ENCODE data around the gene ZNF385B. TPM values are rescaled to one million over a fixed set of nuclear protein-coding genes. Genes with fewer than 3 reads are reported as not detected.

ZNF385B gene
- total RNA-seq, 1 experiment from 2014 or later, result 0.28 TPM

- POLR2A ChIA-PET, result no interaction called here
- intact Hi-C loops (cut with micrococcal nuclease; ENCODE audit: unreplicated experiment), result no loop called here
- in situ Hi-C loops (cut with HindIII; ENCODE audit: low pct_unique_long_range_greater_than_20kb, low sequenced_read_pairs), result no loop called here
- H3K36me3 ChIP-seq (ENCODE audit: control insufficient read depth, insufficient read depth, low read length), result no peaks in the 10 kb centered on the region
- no TSS peak for BruUV-seq (replicated peaks)
- H3K4me3 ChIP-seq (ENCODE audit: low read depth in 2 of 2, low read length in 2 of 2), result no peak overlapping the region
- TF ChIP-seq, protein P1, sequence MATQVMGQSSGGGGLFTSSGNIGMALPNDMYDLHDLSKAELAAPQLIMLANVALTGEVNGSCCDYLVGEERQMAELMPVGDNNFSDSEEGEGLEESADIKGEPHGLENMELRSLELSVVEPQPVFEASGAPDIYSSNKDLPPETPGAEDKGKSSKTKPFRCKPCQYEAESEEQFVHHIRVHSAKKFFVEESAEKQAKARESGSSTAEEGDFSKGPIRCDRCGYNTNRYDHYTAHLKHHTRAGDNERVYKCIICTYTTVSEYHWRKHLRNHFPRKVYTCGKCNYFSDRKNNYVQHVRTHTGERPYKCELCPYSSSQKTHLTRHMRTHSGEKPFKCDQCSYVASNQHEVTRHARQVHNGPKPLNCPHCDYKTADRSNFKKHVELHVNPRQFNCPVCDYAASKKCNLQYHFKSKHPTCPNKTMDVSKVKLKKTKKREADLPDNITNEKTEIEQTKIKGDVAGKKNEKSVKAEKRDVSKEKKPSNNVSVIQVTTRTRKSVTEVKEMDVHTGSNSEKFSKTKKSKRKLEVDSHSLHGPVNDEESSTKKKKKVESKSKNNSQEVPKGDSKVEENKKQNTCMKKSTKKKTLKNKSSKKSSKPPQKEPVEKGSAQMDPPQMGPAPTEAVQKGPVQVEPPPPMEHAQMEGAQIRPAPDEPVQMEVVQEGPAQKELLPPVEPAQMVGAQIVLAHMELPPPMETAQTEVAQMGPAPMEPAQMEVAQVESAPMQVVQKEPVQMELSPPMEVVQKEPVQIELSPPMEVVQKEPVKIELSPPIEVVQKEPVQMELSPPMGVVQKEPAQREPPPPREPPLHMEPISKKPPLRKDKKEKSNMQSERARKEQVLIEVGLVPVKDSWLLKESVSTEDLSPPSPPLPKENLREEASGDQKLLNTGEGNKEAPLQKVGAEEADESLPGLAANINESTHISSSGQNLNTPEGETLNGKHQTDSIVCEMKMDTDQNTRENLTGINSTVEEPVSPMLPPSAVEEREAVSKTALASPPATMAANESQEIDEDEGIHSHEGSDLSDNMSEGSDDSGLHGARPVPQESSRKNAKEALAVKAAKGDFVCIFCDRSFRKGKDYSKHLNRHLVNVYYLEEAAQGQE (IDR thresholded peaks at IDR 0.05; ENCODE audit: insufficient read depth in 1 of 2, low read depth in 2 of 2, low read length in 1 of 2), result no peak
- no peak for TF ChIP-seq TCF7L2 (IDR thresholded peaks at IDR 0.05; ENCODE audit: low read depth, low read length)
- no peak for TF ChIP-seq POLR2AphosphoS5 (IDR thresholded peaks at IDR 0.05; ENCODE audit: low read depth, low read length)
- TF ChIP-seq, protein P2, sequence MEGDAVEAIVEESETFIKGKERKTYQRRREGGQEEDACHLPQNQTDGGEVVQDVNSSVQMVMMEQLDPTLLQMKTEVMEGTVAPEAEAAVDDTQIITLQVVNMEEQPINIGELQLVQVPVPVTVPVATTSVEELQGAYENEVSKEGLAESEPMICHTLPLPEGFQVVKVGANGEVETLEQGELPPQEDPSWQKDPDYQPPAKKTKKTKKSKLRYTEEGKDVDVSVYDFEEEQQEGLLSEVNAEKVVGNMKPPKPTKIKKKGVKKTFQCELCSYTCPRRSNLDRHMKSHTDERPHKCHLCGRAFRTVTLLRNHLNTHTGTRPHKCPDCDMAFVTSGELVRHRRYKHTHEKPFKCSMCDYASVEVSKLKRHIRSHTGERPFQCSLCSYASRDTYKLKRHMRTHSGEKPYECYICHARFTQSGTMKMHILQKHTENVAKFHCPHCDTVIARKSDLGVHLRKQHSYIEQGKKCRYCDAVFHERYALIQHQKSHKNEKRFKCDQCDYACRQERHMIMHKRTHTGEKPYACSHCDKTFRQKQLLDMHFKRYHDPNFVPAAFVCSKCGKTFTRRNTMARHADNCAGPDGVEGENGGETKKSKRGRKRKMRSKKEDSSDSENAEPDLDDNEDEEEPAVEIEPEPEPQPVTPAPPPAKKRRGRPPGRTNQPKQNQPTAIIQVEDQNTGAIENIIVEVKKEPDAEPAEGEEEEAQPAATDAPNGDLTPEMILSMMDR (IDR thresholded peaks at IDR 0.05), result no peak
- no peaks in the 10 kb centered on the region for H3K4me1 ChIP-seq (ENCODE audit: control insufficient read depth, insufficient read depth, low read length)
- H3K27ac ChIP-seq (ENCODE audit: low read length), result no peak overlapping the region
- DNase-seq (ENCODE audit: low read depth, low spot score), result no peak
- CTCF ChIA-PET, result no interaction called here
- ATAC-seq, result no peak
- no peaks in the 10 kb centered on the region for H3K27me3 ChIP-seq (ENCODE audit: control insufficient read depth, insufficient read depth, low read length)
- no peaks in the 10 kb centered on the region for H3K9me3 ChIP-seq (ENCODE audit: control insufficient read depth, insufficient read depth, low read depth, low read length)
These were observed 235.2 kb downstream of the ZNF385B start for GRCh38 chr2:179626261-179626660.

DNA sequence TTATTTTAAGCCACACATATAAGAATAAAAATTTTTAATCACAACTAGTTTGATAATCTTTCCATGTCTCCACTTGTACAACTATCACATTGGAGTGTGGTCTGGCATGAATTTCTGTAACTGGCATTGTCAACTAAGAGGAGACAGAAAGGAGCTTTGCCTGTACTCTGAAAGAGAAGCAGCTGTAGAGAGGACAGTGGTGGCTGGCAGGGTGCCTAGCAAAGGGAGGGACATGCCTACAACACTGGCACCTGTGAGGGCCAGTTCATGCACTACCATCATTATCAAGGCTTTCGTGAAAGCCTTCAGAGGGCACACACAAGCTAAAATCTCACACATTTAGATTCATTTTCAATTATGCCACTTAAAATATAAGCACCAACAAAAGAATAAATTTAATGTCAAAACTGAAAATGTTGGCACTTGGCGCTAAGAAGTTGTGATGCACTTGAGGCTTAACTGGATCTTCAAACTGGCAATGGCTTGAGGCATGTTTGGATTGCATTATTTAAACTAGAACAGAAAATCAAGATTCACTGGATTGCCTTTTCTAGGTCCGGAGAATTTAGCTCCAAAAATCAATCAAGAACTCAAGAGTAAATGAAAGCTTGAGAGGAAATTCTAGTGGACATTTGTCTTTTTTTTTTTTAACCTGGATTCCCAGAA lies 238.6 kb downstream of the ZNF385B start:
- no peak overlapping the region for H3K27ac ChIP-seq (ENCODE audit: low read length)
- no peaks in the 10 kb centered on the region for H3K36me3 ChIP-seq (ENCODE audit: control insufficient read depth, insufficient read depth, low read length)
- H3K4me3 ChIP-seq (ENCODE audit: low read depth in 2 of 2, low read length in 2 of 2), result no peak overlapping the region
- intact Hi-C loops (cut with micrococcal nuclease; ENCODE audit: unreplicated experiment) (no loop called here), in situ Hi-C loops (cut with HindIII; ENCODE audit: low pct_unique_long_range_greater_than_20kb, low sequenced_read_pairs) (no loop called here)
- DNase-seq (ENCODE audit: low read depth, low spot score) (no peak), ATAC-seq (no peak)
- ChIA-PET CTCF (no interaction called here), POLR2A (no interaction called here)
- H3K9me3 ChIP-seq (ENCODE audit: control insufficient read depth, insufficient read depth, low read depth, low read length), result no peaks in the 10 kb centered on the region
- H3K4me1 ChIP-seq (ENCODE audit: control insufficient read depth, insufficient read depth, low read length), result no peaks in the 10 kb centered on the region
- H3K27me3 ChIP-seq (ENCODE audit: control insufficient read depth, insufficient read depth, low read length), result no peaks in the 10 kb centered on the region
- TF ChIP-seq, protein P1 (IDR thresholded peaks at IDR 0.05; ENCODE audit: insufficient read depth in 1 of 2, low read depth in 2 of 2, low read length in 1 of 2), result no peak
- TF ChIP-seq, protein P2 (IDR thresholded peaks at IDR 0.05), result no peak
- no peak for TF ChIP-seq SIN3A (IDR thresholded peaks at IDR 0.05; ENCODE audit: borderline replicate concordance, insufficient read depth, low read depth, low read length)
- TF ChIP-seq POLR2AphosphoS5 (IDR thresholded peaks at IDR 0.05; ENCODE audit: low read depth, low read length), result no peak
- no peak for TF ChIP-seq TCF7L2 (IDR thresholded peaks at IDR 0.05; ENCODE audit: low read depth, low read length)
- BruUV-seq (replicated peaks), result no TSS peak

All from Panc1 (cell line).